Testis (tissue), 3 donors: Measurements from ENCODE around the gene PRRG1. TPM values are rescaled to one million over a fixed set of nuclear protein-coding genes. Genes with fewer than 3 reads are reported as not detected.
"Not testable (repeated sequence)": the region's sequence is repeated elsewhere in the genome, so short reads cannot be mapped to it uniquely, and the experiment has no call there.

ENCODE experiments used
- DNase-seq: peaks from one replicate; pipeline ENCODE4 v3.0.0-alpha.2; 2019
- H3K27ac ChIP-seq, 2 donors: fragments of 200-600 bp; sonication (generic); one replicate each; pipeline ENCODE4 v1.5.1; 2019
- H3K27me3 ChIP-seq: fragments of 200-600 bp; sonication (generic); one replicate; pipeline ENCODE4 v1.5.1; 2019
- H3K36me3 ChIP-seq: fragments of 200-600 bp; sonication (generic); one replicate; pipeline ENCODE4 v1.5.1; 2017; ENCODE audit warnings: low read depth; ENCODE audit errors: missing control alignments
- H3K4me1 ChIP-seq: fragments of 200-600 bp; sonication (generic); one replicate; pipeline ENCODE4 v1.5.1; 2019
- H3K4me3 ChIP-seq, 2 donors: fragments of 200-600 bp; sonication (generic); one replicate each; pipeline ENCODE4 v1.5.1; 2017 to 2019
- H3K9me3 ChIP-seq: fragments of 200-600 bp; sonication (generic); one replicate; pipeline ENCODE4 v1.5.1; 2017
- CTCF ChIP-seq, 3 experiments: fragments of 450-650 bp in 2 of 3; fragments of 200-600 bp in 1 of 3; sonication (generic) in 1 of 3; IDR thresholded peaks; one replicate each; pipeline ENCODE4 v1.5.1; 2016 to 2019; ENCODE audit warnings: antibody characterized with exemption in 3 of 3, mild to moderate bottlenecking in 2 of 3, moderate library complexity in 1 of 3
- POLR2A ChIP-seq: fragments of 450-650 bp; IDR thresholded peaks from one replicate; pipeline ENCODE4 v1.6.1; 2017; ENCODE audit warnings: antibody characterized with exemption, mild to moderate bottlenecking, moderate library complexity
- WGBS, 2 donors: methylation state at CpG; one replicate each; pipeline ENCODE4 v1.1.5; 2018; 5-methylcytosine and 5-hydroxymethylcytosine counted together
- intact Hi-C: fragments of 100-400 bp; cut with DNase I; formaldehyde crosslinking; loops from one replicate; pipeline ENCODE4 v1.15.1; 2023; ENCODE audit warnings: low total_unique reads
- polyA plus RNA-seq: library from polyadenylated mRNA; stranded (reverse); fragments of 350-450 nt; fragmentation: Illumina TruSeq; extraction: RNeasy Lipid Tissue Mini Kit (QIAGEN cat#74804); gene quantifications from one replicate; pipeline ENCODE4 v1.2.3, GENCODE V29; 2014; ENCODE audit warnings: low read depth, low replicate concordance; ENCODE audit not compliant: insufficient read depth
- total RNA-seq, 2 donors: library from RNA; depleted of rRNA; stranded (reverse); fragments of >200 nt; gene quantifications; one replicate each; pipeline ENCODE4 v1.2.3, GENCODE V29; 2016

Gene PRRG1
- total and polyA plus RNA-seq, 3 donors from 2014 or later: 3.1 to 4.9 (median 3.3) TPM

- H3K27ac ChIP-seq: no peak overlapping the region
- WGBS, 2 donors: 75 to 89% methylated on average over 1 of the region's 1 CpG
- H3K4me3 ChIP-seq: no peak overlapping the region
- no peaks in the 10 kb centered on the region for H3K4me1 ChIP-seq
- intact Hi-C loops: no loop called here
- H3K36me3 ChIP-seq: no peaks in the 10 kb centered on the region
- DNase-seq: no peak
- no peaks in the 10 kb centered on the region for H3K27me3 ChIP-seq
- TF ChIP-seq CTCF (IDR thresholded peaks at IDR 0.05) (no peak), POLR2A (no peak)
- H3K9me3 ChIP-seq: no peaks in the 10 kb centered on the region
These were observed 76.2 kb downstream of the PRRG1 start for GRCh38 chrX:37425370-37425769.

- H3K9me3 ChIP-seq, DNase-seq, H3K27me3 ChIP-seq, H3K4me3 ChIP-seq, H3K36me3 ChIP-seq, H3K27ac ChIP-seq, intact Hi-C loops, H3K4me1 ChIP-seq: not testable (repeated sequence)
- 89 to 94% methylated on average over 2 of the region's 2 CpGs for WGBS, 2 donors
These were observed 79.8 kb downstream of the PRRG1 start for GRCh38 chrX:37428962-37429361.

GRCh38 chrX:37434362-37434761 is 85.2 kb downstream of the PRRG1 start:
- Histone ChIP-seq H3K27me3 (no peaks in the 10 kb centered on the region), H3K4me1 (no peaks in the 10 kb centered on the region), H3K4me3 (no peak overlapping the region), H3K36me3 (no peaks in the 10 kb centered on the region), H3K27ac (no peak overlapping the region), H3K9me3 (no peaks in the 10 kb centered on the region)
- intact Hi-C loops: no loop called here
- no peak for TF ChIP-seq POLR2A
- TF ChIP-seq CTCF (IDR thresholded peaks at IDR 0.05): no peak
- no peak for DNase-seq
- 92 to 100% methylated on average over 1 of the region's 1 CpG for WGBS, 2 donors

- Histone ChIP-seq H3K4me3 (no peak overlapping the region), H3K9me3 (no peaks in the 10 kb centered on the region), H3K36me3 (no peaks in the 10 kb centered on the region), H3K27me3 (no peaks in the 10 kb centered on the region), H3K27ac (no peak overlapping the region), H3K4me1 (no peaks in the 10 kb centered on the region)
- DNase-seq: no peak
- 83% methylated on average over 1 of the region's 1 CpG; no CpG with 5 or more reads in 1 of the 2 donors for WGBS, 2 donors
- no peak for TF ChIP-seq CTCF (IDR thresholded peaks at IDR 0.05)
- no peak for TF ChIP-seq POLR2A
- intact Hi-C loops: no loop called here
These were observed 88.0 kb downstream of the PRRG1 start for GRCh38 chrX:37437160-37437559.

- H3K9me3 ChIP-seq: no peaks in the 10 kb centered on the region
- H3K36me3 ChIP-seq: no peaks in the 10 kb centered on the region
- 97% methylated on average over 14 of the region's 16 CpGs; no CpG with 5 or more reads in 1 of the 2 donors for WGBS, 2 donors
- no peak overlapping the region for H3K27ac ChIP-seq
- no peak for DNase-seq
- TF ChIP-seq POLR2A (no peak), CTCF (IDR thresholded peaks at IDR 0.05) (no peak)
- no peak overlapping the region for H3K4me3 ChIP-seq
- intact Hi-C loops: no loop called here
- no peaks in the 10 kb centered on the region for H3K4me1 ChIP-seq
- no peaks in the 10 kb centered on the region for H3K27me3 ChIP-seq
These were observed 92.2 kb downstream of the PRRG1 start for GRCh38 chrX:37441377-37441776.
